HG02840 (cell line): Measurements from ENCODE around the gene BRF1.

Experiments used
- ATAC-seq: cut with Tn5 transposase; IDR thresholded peaks from one replicate; pipeline ENCODE4 v1.9.1; 2021; ENCODE audit warnings: mild to moderate bottlenecking, moderate library complexity, moderate number of reproducible peaks; ENCODE audit not compliant: unreplicated experiment, low FRiP score

BRF1 gene

DNA sequence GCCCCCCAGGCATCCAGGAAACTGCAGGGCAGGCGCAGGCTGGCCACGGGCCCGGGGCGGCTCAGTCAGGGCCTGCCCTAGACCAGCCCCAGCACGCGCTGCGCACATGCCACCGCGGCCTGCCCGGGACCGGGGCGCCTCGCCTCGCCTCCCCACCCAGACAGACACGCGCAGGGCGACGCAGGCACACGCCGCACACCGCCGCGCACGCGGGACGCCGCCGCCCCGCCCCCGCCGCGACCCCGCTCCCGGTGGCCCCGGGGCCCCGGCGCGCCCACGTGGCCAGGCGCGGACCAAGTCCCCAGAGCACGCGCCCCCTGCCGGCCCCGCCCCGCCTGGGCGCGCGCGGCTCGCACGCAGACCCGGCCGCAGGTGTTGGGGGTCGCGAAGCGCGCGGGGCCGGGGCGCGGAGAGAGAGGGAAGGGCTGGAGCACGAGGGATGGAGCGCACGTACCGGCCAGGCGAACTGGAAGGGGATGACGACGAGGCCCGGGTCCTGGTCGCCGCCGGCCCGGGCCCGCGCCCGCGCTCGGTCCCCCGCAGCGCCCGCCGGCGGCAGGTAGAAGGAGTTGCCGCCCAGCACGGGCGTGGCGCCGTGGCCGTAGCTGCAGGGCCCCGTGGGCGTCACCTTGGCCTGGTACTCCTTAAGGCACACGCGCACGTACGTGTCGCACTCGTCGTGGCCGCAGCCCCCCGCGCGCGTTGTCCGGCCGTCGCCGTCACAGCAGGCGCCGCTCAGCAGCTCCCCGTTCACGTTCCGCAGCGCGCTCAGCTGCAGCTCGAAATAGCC is 133.3 kb downstream of the BRF1 start:
- ATAC-seq, result no peak

DNA sequence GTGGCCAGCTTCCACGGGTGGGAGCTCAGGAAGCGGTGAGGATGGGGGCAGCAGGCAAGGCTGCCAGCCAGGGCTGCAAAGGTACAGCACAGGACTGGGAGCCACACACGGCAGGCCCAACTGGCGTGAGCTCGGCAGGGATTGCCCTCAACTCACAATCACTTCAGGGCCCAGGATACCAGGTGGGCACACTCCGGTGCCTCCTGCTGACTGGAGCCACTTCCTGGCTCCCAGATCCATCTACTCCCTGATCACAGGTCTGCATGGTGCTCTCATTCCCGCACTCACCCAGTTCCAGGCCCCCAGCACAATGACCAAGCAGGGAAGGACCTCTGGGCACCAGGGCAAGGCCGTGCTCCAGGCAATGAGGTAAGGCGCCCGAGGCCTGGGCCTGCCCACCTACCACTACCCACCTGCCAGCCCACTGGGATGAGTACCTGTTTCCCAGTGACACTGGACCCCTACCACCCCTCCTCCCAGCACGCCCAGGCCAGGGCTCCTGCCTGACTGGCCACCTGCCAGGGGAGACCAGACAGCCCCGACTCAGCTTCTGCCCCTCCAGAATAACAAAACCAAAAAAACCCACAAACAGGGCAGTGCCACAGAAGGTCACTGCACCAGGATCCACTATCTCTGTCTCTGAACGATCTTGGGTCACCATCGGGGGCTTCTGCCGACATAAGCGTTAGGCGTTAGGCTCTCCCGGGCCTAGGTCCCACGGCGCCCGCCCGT is 134.1 kb downstream of the BRF1 start:
- ATAC-seq, result no peak

DNA sequence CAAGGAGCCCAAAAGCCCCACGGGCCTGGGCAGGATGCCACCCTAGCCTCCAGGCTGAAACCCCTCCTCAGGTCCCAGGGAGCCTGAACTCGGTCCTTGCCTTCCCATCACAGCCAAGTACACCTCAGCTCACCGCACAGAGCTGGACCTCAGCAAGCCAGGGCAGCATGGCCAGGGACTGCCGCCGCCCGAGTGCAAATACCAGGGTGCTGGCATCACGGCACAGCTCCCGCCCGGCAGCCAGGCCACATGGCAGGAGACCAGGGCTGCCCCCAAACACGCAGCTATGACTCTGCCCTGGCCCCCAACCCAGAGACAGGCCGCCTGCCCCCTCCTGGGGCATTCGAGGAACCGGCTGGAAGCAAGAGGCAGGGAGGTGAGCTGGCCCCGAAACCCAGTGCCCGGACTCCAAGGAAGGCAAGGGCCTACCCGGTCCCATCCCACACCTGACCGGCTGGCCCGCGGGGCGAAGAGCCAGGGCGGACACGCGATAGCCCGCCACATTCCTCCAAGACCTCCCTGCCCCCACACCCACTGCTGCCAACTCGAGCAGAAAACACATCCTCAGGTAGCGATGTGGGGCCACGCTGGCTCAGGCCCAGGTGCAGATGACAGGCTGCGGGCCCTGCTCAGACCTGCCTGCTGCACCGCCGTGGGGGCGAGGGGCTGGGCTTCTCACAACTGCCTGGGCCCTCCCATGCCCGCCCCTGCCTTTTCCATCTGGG is 134.9 kb downstream of the BRF1 start:
- ATAC-seq, result no peak

DNA sequence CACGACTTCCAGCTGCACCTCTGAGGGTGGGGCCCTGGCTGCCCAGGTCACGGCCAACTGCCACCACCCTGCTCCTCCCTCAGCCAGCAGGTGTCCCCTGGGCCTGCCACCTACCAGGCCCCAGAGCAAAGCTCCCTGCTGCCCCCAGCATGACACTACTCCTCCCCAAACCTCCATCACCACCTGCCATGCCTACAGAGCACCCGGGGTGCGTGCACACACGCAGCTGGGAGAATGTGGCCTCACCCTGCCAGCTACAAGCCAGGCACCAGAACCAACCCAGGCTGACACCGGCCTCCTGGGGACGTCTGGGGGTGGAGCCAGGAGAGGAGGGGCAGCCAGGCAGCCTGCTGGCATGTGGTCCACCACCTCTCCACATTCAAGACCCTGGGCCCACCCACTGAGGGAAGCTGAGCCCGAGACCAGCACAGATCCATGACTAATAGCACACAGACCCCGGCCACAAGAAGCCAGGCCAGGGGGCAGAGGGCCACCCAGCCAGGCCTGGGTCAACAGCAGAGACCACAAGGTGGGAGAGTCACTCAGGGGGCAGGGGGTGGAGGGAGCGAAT is 135.6 kb downstream of the BRF1 start:
- no peak for ATAC-seq

DNA sequence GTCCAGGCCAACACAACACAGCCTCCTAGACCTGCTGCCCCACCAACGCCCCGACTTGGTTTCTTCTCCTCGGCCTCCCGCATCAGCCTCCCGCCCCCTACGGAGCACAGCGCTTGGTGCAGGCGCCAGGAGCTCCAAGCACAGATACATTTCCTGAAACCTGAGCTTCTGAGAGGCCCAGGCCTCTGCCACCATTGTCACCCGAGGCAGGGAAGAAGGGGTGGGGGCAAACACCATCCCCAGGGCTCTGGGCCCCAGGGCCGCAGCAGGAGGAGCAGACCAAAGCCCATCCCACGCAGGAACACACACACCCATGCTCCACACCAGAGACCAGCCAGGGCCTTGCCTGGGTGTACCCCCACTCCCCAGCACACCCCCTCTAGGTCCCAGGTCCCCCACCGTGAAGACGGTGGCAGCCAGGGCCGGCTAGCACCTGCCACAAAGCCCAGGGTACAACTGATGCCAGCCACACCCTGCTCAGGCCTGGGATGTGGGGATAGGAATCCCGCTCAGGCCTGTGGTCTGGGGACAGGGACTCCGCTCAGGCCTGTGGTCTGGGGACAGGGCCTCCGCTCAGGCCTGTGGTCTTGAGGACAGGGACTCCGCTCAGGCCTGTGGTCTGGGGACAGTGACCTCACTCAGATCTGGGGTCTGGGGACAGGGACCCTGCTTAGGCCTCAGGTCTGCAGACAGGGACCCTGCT is 137.6 kb downstream of the BRF1 start:
- no peak for ATAC-seq

DNA sequence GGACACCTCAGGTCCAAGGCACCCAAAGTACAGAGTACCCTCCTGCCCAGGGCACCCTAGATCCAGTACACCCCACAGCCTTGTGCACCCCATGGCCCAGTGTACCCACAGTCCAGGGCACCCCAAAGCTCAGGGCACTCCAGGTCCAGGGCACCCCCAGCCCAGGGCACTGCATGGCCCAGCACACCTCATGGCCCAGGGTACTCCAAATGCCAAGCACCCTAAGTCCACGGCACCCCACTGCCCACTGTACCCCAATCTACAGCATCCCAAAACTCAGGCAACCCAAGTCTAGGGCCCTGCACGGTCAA is 138.2 kb downstream of the BRF1 start:
- no peak for ATAC-seq

GRCh38 chr14:105161964-105162668 is 138.7 kb downstream of the BRF1 start:
- ATAC-seq, result no peak

DNA sequence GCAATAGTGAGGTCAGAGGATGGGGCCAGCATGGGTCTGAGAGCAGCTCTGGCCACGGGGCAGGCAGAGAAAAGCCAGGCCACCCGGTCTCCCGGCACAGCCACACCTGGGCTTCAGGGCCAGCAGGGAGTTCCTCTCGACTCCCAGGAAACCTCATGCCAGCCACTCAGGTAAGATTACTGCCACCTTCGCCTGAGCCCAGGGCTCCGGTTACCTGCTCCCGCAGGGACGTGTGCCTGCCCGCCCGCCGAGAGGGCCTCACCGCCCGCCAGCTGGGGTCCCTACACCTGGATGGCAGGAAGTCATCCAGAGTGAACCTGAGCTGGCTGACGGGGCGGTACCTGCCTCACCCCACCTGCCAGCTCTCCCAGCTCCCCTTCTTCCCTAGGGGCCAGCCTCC is 139.5 kb downstream of the BRF1 start:
- ATAC-seq, result no peak

DNA sequence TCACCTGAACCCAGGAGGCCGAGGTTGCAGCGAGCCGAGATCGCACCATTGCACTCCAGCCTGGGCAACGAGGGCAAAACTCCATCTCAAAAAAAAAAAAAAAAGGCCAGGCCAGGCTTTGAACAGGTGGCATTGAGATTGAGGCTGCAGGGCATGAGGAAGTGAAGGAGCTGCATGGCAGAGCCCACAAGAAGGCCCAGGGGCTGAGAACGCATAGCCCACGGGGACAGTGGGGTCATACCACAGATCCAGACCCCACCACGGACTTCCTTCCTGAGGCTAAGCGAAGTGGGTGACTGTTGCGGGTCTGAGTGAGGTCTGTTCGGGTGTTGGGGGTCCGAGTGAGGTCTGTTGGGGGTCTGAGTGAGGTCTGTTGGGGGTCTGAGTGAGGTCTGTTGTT is 140.0 kb downstream of the BRF1 start:
- no peak for ATAC-seq

DNA sequence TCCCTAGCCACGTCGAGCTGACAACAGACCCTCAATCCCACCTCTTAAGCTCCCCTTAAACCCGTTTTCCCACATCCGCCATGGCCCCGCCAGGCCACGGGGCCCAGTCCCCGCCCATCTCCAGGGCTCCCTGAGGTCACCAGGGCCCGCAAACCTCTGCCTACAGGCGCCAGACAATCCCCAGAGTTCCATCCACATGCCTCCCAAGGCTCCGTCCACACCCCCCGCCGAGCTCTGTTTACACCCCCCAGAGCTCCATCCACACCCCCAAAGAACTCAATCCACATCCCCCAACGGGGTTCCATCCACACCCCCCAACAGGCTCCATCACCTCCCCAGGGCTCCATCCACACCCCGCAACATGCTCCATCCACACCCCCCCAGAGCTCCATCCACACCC is 141.5 kb downstream of the BRF1 start:
- ATAC-seq, result no peak
